Uterus (tissue), 4 donors: ENCODE results near the gene TSFM. TPM values are rescaled to one million over a fixed set of nuclear protein-coding genes. Genes with fewer than 3 reads are reported as not detected.
"Not testable (repeated sequence)": the region's sequence is repeated elsewhere in the genome, so short reads cannot be mapped to it uniquely, and the experiment has no call there.

ENCODE experiments used
- DNase-seq, 2 donors: peaks; one replicate each; pipeline ENCODE4 v3.0.0-alpha.2; 2019 to 2020
- H3K27ac ChIP-seq, 2 donors: fragments of 200-600 bp; sonication (generic); 1 replicate in 1 of 2; 2 replicates in 1 of 2; pipeline ENCODE4 v1.5.1; 2016 to 2018
- H3K27me3 ChIP-seq, 2 donors: fragments of 200-600 bp; sonication (generic); one replicate each; pipeline ENCODE4 v1.5.1; 2018 to 2019; ENCODE audit warnings: control low read depth in 1 of 2
- H3K36me3 ChIP-seq, 2 donors: fragments of 200-600 bp; sonication (generic); one replicate each; pipeline ENCODE4 v1.5.1; 2019; ENCODE audit warnings: control low read depth in 1 of 2
- H3K4me1 ChIP-seq, 2 donors: fragments of 200-600 bp; sonication (generic); one replicate each; pipeline ENCODE4 v1.5.1; 2018 to 2019; ENCODE audit warnings: control low read depth in 1 of 2
- H3K4me3 ChIP-seq, 2 donors: fragments of 200-600 bp; sonication (generic); 1 replicate in 1 of 2; 2 replicates in 1 of 2; pipeline ENCODE4 v1.5.1; 2018 to 2019; ENCODE audit warnings: mild to moderate bottlenecking in 1 of 2
- H3K9me3 ChIP-seq, 2 donors: fragments of 200-600 bp; sonication (generic); one replicate each; pipeline ENCODE4 v1.5.1; 2019; ENCODE audit warnings: control low read depth in 1 of 2
- CTCF ChIP-seq, 4 experiments: fragments of 200-600 bp in 2 of 4; fragments of 450-650 bp in 2 of 4; sonication (generic) in 2 of 4; IDR thresholded peaks; one replicate each; pipeline ENCODE4 v1.5.1; 2016 to 2019; ENCODE audit warnings: antibody characterized with exemption in 4 of 4, mild to moderate bottlenecking in 2 of 4, moderate library complexity in 1 of 4
- POLR2A ChIP-seq, 2 donors: fragments of 450-650 bp; IDR thresholded peaks; one replicate each; pipeline ENCODE4 v1.6.1; 2016; ENCODE audit warnings: antibody characterized with exemption in 2 of 2, mild to moderate bottlenecking in 1 of 2, moderate library complexity in 1 of 2
- intact Hi-C: fragments of 100-400 bp; cut with DNase I; formaldehyde crosslinking; loops from one replicate; pipeline ENCODE4 v1.15.1; 2023; ENCODE audit warnings: low total_unique reads
- total RNA-seq, 4 donors: library from RNA; depleted of rRNA in 3 of 4; stranded (reverse); fragments of >200 nt in 3 of 4; gene quantifications; one replicate each; pipeline versions ENCODE4 v1.1.0 to v1.2.4, GENCODE V29; 2014 to 2023
- donor health status: DM: yes; HTN: yes; CAD: no.

The TSFM gene
- total RNA-seq, 4 donors from 2014 or later = 8.2 to 22.3 (median 16.7) TPM

- no peak overlapping the region for H3K27ac ChIP-seq
- H3K9me3 ChIP-seq = no peaks in the 10 kb centered on the region
- no peak for DNase-seq
- H3K27me3 ChIP-seq = no peaks in the 10 kb centered on the region
- no peaks in the 10 kb centered on the region for H3K36me3 ChIP-seq
- H3K4me3 ChIP-seq = no peak overlapping the region
- H3K4me1 ChIP-seq = peaks cover 0 to 10% of the 10 kb centered on the region in 2 donors
- TF ChIP-seq CTCF (IDR thresholded peaks at IDR 0.05) (no peak), POLR2A (IDR thresholded peaks at IDR 0.05) (no peak)
- intact Hi-C loops = no loop called here
Measured at GRCh38 chr12:57770734-57771133, 11.9 kb upstream of the TSFM start.

GRCh38 chr12:57771236-57771872 is 11.2 kb upstream of the TSFM start:
- Histone ChIP-seq H3K27ac (peak overlapping the region; percentile 89 to 96), H3K36me3 (no peaks in the 10 kb centered on the region), H3K4me1 (peaks cover 0 to 8% of the 10 kb centered on the region in 2 donors), H3K4me3 (peak overlapping the region; percentile 63 to 64), H3K9me3 (no peaks in the 10 kb centered on the region), H3K27me3 (no peaks in the 10 kb centered on the region)
- intact Hi-C loops = no loop called here
- peak; percentile 92 to 93 for DNase-seq
- TF ChIP-seq POLR2A (IDR thresholded peaks at IDR 0.05) (no peak), CTCF (IDR thresholded peaks at IDR 0.05) (no peak)

GRCh38 chr12:57771873-57772428 is 10.6 kb upstream of the TSFM start, which contains the start of gene METTL1:
Gene METTL1 (minus strand): TSS chr12:57772105. CDS start chr12:57772083, 22 bp downstream.
- DNase-seq = peak; percentile 95 to 96
- peak in 1 of 2 donors; percentile 65 for TF ChIP-seq POLR2A (IDR thresholded peaks at IDR 0.05)
- peak in 2 of 4 experiments; percentile 10 to 53 for TF ChIP-seq CTCF (IDR thresholded peaks at IDR 0.05)
- Histone ChIP-seq H3K9me3 (no peaks in the 10 kb centered on the region), H3K27me3 (no peaks in the 10 kb centered on the region), H3K36me3 (no peaks in the 10 kb centered on the region), H3K27ac (peak within 1 kb of the TSS; percentile 89 to 96), H3K4me3 (peak within 1 kb of the TSS; percentile 63 to 64), H3K4me1 (peaks cover 0 to 8% of the 10 kb centered on the region in 2 donors)
- intact Hi-C loops = no loop called here

GRCh38 chr12:57772429-57773322 is 9.9 kb upstream of the TSFM start, which contains the start of gene EEF1AKMT3:
Gene EEF1AKMT3 (plus strand): TSS chr12:57772614. CDS start chr12:57772725, 111 bp downstream.
- no peak for TF ChIP-seq CTCF (IDR thresholded peaks at IDR 0.05)
- TF ChIP-seq POLR2A (IDR thresholded peaks at IDR 0.05) = no peak
- H3K9me3 ChIP-seq = no peaks in the 10 kb centered on the region
- peak; percentile 61 to 63 for DNase-seq
- H3K36me3 ChIP-seq = no peaks in the 10 kb centered on the region
- H3K27me3 ChIP-seq = no peaks in the 10 kb centered on the region
- H3K4me1 ChIP-seq = peaks cover 0 to 8% of the 10 kb centered on the region in 2 donors
- peak within 1 kb of the TSS; percentile 63 to 64 for H3K4me3 ChIP-seq
- intact Hi-C loops = no loop called here
- H3K27ac ChIP-seq = peak within 1 kb of the TSS; percentile 89 to 96

GRCh38 chr12:57774634-57775033 is 8.0 kb upstream of the TSFM start:
- intact Hi-C loops, H3K4me1 ChIP-seq: not testable (repeated sequence)

More at GRCh38 chr12:57774634-57775033, 8.0 kb upstream of the TSFM start:
- not testable (repeated sequence) for H3K9me3 ChIP-seq, H3K36me3 ChIP-seq, H3K27ac ChIP-seq, H3K4me3 ChIP-seq, DNase-seq, H3K27me3 ChIP-seq
